EH (cell line): ENCODE data around the gene LARGE1.
A peak's percentile ranks its signal among the peaks of the same experiment; 100 is the strongest.

Source experiments
- DNase-seq: peaks from one replicate; pipeline ENCODE4 v3.0.0-alpha.2; 2015; ENCODE audit warnings: low read depth

The LARGE1 gene

GRCh38 chr22:33361581-33361980, 558.7 kb downstream of the LARGE1 start:
- peak; percentile 63 for DNase-seq

GRCh38 chr22:33357981-33358399, 562.3 kb downstream of the LARGE1 start:
- DNase-seq: no peak

- peak; percentile 63 for DNase-seq
These were observed 565.3 kb downstream of the LARGE1 start for GRCh38 chr22:33354928-33355327.

GRCh38 chr22:33353502-33353901, 566.8 kb downstream of the LARGE1 start:
- no peak for DNase-seq

GRCh38 chr22:33352768-33353167, 567.5 kb downstream of the LARGE1 start:
- peak; percentile 43 for DNase-seq

- DNase-seq: no peak
These were observed 569.3 kb downstream of the LARGE1 start for GRCh38 chr22:33350961-33351360.

GRCh38 chr22:33350491-33350890, 569.8 kb downstream of the LARGE1 start:
- DNase-seq: no peak

- DNase-seq: no peak
These were observed 573.3 kb downstream of the LARGE1 start for GRCh38 chr22:33347002-33347401.

- DNase-seq: no peak
These were observed 578.7 kb downstream of the LARGE1 start for GRCh38 chr22:33341611-33342010.

GRCh38 chr22:33337524-33337923, 582.8 kb downstream of the LARGE1 start:
- no peak for DNase-seq

GRCh38 chr22:33335611-33336279, 584.5 kb downstream of the LARGE1 start:
- no peak for DNase-seq

GRCh38 chr22:33332538-33332937, 587.7 kb downstream of the LARGE1 start:
- no peak for DNase-seq

GRCh38 chr22:33331017-33331416, 589.3 kb downstream of the LARGE1 start:
- no peak for DNase-seq

GRCh38 chr22:33330534-33330933, 589.7 kb downstream of the LARGE1 start:
- DNase-seq: no peak

- DNase-seq: no peak
These were observed 590.9 kb downstream of the LARGE1 start for GRCh38 chr22:33329398-33329797.

GRCh38 chr22:33328789-33329296, 591.4 kb downstream of the LARGE1 start:
- DNase-seq: peak; percentile 56

GRCh38 chr22:33327348-33327860, 592.9 kb downstream of the LARGE1 start:
- no peak for DNase-seq

GRCh38 chr22:33326540-33327295, 593.6 kb downstream of the LARGE1 start:
- no peak for DNase-seq

- no peak for DNase-seq
These were observed 594.9 kb downstream of the LARGE1 start for GRCh38 chr22:33325232-33326004.

- DNase-seq: no peak
These were observed 596.0 kb downstream of the LARGE1 start for GRCh38 chr22:33324228-33324627.

- DNase-seq: no peak
These were observed 598.8 kb downstream of the LARGE1 start for GRCh38 chr22:33321466-33321865.

- no peak for DNase-seq
These were observed 604.3 kb downstream of the LARGE1 start for GRCh38 chr22:33315954-33316353.
